Ishikawa (cell line): Measurements from ENCODE around the gene B4GALNT3.

ENCODE experiments used
- CEBPB ChIP-seq: IDR thresholded peaks from 2 replicates; pipeline ENCODE4 v1.6.1; 2012
- CREB1 ChIP-seq: IDR thresholded peaks from 2 replicates; pipeline ENCODE4 v1.6.1; 2012; ENCODE audit warnings: low read depth
- EGR1 ChIP-seq: IDR thresholded peaks from 2 replicates; pipeline ENCODE4 v1.6.1; 2012
- EP300 ChIP-seq: IDR thresholded peaks from 2 replicates; pipeline ENCODE4 v1.6.1; 2012; ENCODE audit warnings: borderline replicate concordance
- FOXM1 ChIP-seq: IDR thresholded peaks from 2 replicates; pipeline ENCODE4 v1.6.1; 2012; ENCODE audit warnings: low read depth, borderline replicate concordance
- MAX ChIP-seq: IDR thresholded peaks from 2 replicates; pipeline ENCODE4 v1.6.1; 2012
- RAD21 ChIP-seq: IDR thresholded peaks from 2 replicates; pipeline ENCODE4 v1.6.1; 2012; ENCODE audit warnings: low read depth
- REST ChIP-seq: IDR thresholded peaks from 2 replicates; pipeline ENCODE4 v1.6.1; 2012; ENCODE audit warnings: low read depth, mild to moderate bottlenecking
- TAF1 ChIP-seq: IDR thresholded peaks from 2 replicates; pipeline ENCODE4 v1.6.1; 2012; ENCODE audit warnings: low read depth, mild to moderate bottlenecking
- TEAD4 ChIP-seq: IDR thresholded peaks from 2 replicates; pipeline ENCODE4 v1.6.1; 2012
- YY1 ChIP-seq: IDR thresholded peaks from 2 replicates; pipeline ENCODE4 v1.6.1; 2012; ENCODE audit warnings: low read depth
- ZBTB7A ChIP-seq: IDR thresholded peaks from 2 replicates; pipeline ENCODE4 v1.6.1; 2012; ENCODE audit warnings: low read depth
- TF ChIP-seq, protein P1 (sequence below): IDR thresholded peaks from 2 replicates; pipeline ENCODE4 v1.6.1; 2012

B4GALNT3 gene

GRCh38 chr12:468671-469389 lies 9.1 kb downstream of the B4GALNT3 start:
- TF ChIP-seq REST (no peak), TEAD4 (no peak), EGR1 (no peak), YY1 (no peak), CEBPB (no peak), EP300 (no peak), ZBTB7A (no peak)

- TF ChIP-seq CEBPB: no peak
- TF ChIP-seq TAF1: no peak
- TF ChIP-seq CREB1: no peak
- TF ChIP-seq MAX: no peak
- no peak for TF ChIP-seq FOXM1
- no peak for TF ChIP-seq TEAD4
- no peak for TF ChIP-seq RAD21
- TF ChIP-seq EGR1: no peak
These were observed 10.4 kb downstream of the B4GALNT3 start for GRCh38 chr12:470133-470532.

- TF ChIP-seq RAD21 (no peak), REST (no peak), MAX (no peak), FOXM1 (no peak), EGR1 (no peak), TEAD4 (no peak), EP300 (no peak)
- TF ChIP-seq, protein P1, sequence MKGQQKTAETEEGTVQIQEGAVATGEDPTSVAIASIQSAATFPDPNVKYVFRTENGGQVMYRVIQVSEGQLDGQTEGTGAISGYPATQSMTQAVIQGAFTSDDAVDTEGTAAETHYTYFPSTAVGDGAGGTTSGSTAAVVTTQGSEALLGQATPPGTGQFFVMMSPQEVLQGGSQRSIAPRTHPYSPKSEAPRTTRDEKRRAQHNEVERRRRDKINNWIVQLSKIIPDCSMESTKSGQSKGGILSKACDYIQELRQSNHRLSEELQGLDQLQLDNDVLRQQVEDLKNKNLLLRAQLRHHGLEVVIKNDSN: no peak
These were observed 13.5 kb downstream of the B4GALNT3 start for GRCh38 chr12:473198-473597.

GRCh38 chr12:473863-474577 lies 14.3 kb downstream of the B4GALNT3 start:
- TF ChIP-seq, protein P1: no peak
- TF ChIP-seq TEAD4 (peak; percentile 41; the same call in 1 of the 2 replicates), EP300 (no peak), REST (no peak), CEBPB (no peak)

- TF ChIP-seq ZBTB7A (no peak), FOXM1 (no peak), CEBPB (no peak), TAF1 (no peak), EGR1 (no peak), CREB1 (no peak)
These were observed 15.5 kb downstream of the B4GALNT3 start for GRCh38 chr12:475286-475685.
